Endometrial microvascular endothelial cells (primary cell): ENCODE measurements around the gene PROSER3. TPM values are rescaled to one million over a fixed set of nuclear protein-coding genes. Genes with fewer than 3 reads are reported as not detected.

Experiments
- in situ Hi-C: cut with HindIII; loops from 2 replicates; pipeline ENCODE4 v1.10.0; 2017; ENCODE audit warnings: low sequenced_read_pairs, low pct_unique_long_range_greater_than_20kb; ENCODE audit errors: inconsistent ontology term
- total RNA-seq: library from RNA; depleted of rRNA; stranded (reverse); fragments of >200 nt; gene quantifications from one replicate; pipeline ENCODE4 v1.2.3, GENCODE V29; 2015; ENCODE audit errors: inconsistent ontology term

PROSER3 gene
- total RNA-seq, 1 donor from 2014 or later = 7.2 TPM

- in situ Hi-C loops = no loop called here
Observed at GRCh38 chr19:35734889-35735288, 23.1 kb upstream of the PROSER3 start.

- in situ Hi-C loops = no loop called here
Observed at GRCh38 chr19:35736913-35737886, 20.8 kb upstream of the PROSER3 start.

GRCh38 chr19:35738021-35738886 is 19.7 kb upstream of the PROSER3 start:
- in situ Hi-C loops = no loop called here

- in situ Hi-C loops = no loop called here
Observed at GRCh38 chr19:35738887-35739229, 19.1 kb upstream of the PROSER3 start.

GRCh38 chr19:35739275-35740107 is 18.5 kb upstream of the PROSER3 start:
- in situ Hi-C loops = no loop called here

- in situ Hi-C loops = no loop called here
Observed at GRCh38 chr19:35740108-35740422, 17.9 kb upstream of the PROSER3 start.

GRCh38 chr19:35740423-35741202 is 17.4 kb upstream of the PROSER3 start:
- in situ Hi-C loops = no loop called here

- in situ Hi-C loops = no loop called here
Observed at GRCh38 chr19:35741203-35741515, 16.8 kb upstream of the PROSER3 start.

GRCh38 chr19:35742121-35742724 is 15.8 kb upstream of the PROSER3 start, which contains the start of gene IGFLR1:
TSS of gene IGFLR1 (minus strand) at chr19:35742452. CDS start at chr19:35741180, 1,272 bp downstream.
- in situ Hi-C loops = no loop called here

GRCh38 chr19:35743640-35744429 is 14.1 kb upstream of the PROSER3 start:
- in situ Hi-C loops = no loop called here

GRCh38 chr19:35744430-35745327 is 13.3 kb upstream of the PROSER3 start:
- in situ Hi-C loops = no loop called here

GRCh38 chr19:35745328-35746086 is 12.5 kb upstream of the PROSER3 start, which contains the start of the genes PSENEN and U2AF1L4:
TSS of gene PSENEN (plus strand) at chr19:35745651. CDS start at chr19:35745931, 280 bp downstream.
TSS of gene U2AF1L4 (minus strand) at chr19:35745418. CDS start at chr19:35745391, 27 bp downstream.
- in situ Hi-C loops = no loop called here

GRCh38 chr19:35746087-35746462 is 11.9 kb upstream of the PROSER3 start:
- in situ Hi-C loops = no loop called here

- in situ Hi-C loops = no loop called here
Observed at GRCh38 chr19:35746531-35746930, 11.4 kb upstream of the PROSER3 start.
